LNCAP (cell line): Measurements from ENCODE around the gene SIDT2.

Experiments
- TF ChIP-seq, protein P1 (sequence below): fragments of 450-650 bp; IDR thresholded peaks from 2 replicates; pipeline ENCODE4 v1.5.1; 2017; ENCODE audit warnings: mild to moderate bottlenecking

Gene SIDT2

DNA sequence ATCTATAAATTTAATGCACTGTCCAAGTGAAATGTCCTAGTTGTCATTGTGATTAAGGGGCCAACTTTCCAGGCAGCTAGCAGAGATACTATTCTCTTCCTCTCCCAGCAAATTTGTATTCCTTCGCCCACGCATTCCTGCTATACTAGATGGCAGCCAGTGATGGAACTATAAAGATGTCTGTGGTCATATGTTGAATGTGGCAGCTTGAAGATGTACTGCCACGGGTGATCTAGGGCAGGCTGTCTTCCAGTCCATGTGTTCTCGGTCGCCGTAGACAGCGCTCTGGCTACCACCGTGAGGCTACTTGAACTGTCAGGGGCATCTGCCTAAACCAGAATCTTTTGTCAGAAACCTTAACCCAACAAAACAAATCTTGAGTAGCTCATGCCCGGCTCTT, 8.3 kb upstream of the SIDT2 start:
- TF ChIP-seq, protein P1, sequence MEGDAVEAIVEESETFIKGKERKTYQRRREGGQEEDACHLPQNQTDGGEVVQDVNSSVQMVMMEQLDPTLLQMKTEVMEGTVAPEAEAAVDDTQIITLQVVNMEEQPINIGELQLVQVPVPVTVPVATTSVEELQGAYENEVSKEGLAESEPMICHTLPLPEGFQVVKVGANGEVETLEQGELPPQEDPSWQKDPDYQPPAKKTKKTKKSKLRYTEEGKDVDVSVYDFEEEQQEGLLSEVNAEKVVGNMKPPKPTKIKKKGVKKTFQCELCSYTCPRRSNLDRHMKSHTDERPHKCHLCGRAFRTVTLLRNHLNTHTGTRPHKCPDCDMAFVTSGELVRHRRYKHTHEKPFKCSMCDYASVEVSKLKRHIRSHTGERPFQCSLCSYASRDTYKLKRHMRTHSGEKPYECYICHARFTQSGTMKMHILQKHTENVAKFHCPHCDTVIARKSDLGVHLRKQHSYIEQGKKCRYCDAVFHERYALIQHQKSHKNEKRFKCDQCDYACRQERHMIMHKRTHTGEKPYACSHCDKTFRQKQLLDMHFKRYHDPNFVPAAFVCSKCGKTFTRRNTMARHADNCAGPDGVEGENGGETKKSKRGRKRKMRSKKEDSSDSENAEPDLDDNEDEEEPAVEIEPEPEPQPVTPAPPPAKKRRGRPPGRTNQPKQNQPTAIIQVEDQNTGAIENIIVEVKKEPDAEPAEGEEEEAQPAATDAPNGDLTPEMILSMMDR, result no peak

DNA sequence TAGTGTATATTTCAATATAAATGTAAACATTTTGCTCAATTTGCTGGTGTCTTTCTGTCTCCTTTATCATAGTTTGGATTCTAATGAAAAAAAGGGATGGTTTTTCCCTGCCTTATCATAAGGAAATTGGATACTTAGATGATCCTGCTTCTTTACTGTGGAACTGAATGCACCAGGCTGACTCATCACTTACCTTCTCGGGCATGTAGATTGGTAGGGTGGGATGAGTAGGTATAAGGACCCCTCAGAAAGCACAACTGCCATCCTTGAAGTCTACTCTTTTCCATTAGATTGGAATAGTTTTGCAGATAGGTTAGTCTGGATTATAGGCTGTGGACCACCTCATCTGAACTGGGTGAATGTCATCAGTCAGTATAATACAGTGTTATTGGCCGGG, 7.5 kb upstream of the SIDT2 start:
- TF ChIP-seq, protein P1, result no peak

DNA sequence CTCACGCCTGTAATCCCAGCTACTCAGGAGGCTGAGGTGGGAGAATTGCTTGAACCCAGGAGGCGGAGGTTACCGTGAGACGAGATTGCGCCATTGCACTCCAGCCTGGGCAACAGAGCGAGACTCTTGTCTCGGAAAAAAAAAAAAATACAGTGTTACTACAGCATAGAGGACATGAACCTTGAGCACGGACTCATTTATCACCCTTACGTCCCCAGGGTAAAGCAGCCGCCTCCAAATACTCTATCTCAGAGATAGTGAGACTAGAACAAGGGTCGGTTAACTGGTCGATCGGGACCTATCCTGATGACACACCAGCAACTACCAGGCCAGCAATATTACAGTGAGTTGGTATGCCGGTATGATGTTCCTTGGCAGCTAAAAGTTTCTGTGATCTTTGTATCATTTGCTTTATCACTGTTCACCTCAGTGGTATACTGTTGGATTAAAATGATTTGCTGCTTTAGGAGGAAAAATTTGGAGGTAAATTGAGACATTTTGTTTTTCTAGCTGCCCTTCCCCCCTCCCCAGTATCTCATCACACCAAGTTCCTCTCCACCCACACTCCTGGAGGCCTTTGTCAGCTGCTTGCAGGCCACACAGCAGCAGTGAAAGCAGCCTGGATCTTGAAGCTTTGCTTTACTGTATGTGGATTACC, 7.0 kb upstream of the SIDT2 start:
- TF ChIP-seq, protein P1, result no peak

DNA sequence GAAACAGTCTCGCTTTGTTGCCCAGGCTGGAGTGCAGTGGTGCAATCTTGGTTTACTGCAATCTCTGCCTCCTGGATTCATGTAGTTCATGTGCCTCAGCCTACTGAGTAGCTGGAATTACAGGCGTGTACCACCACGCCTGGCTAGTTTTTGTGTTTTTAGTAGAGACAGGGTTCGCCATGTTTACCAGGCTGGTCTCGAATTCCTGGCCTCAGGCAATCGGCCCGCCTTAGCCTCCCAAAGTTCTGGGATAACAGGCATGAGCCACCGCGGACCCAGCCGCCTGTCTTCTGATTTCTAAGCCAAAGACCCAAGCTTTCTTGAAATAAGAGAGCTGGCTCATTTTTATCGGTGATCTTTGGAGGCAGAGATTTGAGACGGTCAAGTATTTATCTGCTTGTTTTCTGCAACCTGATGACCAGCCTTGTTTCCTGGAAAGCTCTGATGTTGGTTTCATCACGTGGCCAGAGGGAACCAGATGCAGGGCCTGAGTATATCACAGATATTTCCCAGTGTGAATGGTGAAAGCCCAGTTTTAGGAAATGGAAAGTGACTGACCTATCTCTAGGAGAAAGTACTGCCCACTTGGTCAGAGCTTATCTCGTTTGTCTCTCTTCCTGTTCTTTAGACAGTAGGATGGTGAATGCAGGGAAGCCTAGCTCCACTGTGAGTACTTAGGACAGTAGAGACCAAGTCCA, 5.7 kb upstream of the SIDT2 start:
- TF ChIP-seq, protein P1, result no peak

DNA sequence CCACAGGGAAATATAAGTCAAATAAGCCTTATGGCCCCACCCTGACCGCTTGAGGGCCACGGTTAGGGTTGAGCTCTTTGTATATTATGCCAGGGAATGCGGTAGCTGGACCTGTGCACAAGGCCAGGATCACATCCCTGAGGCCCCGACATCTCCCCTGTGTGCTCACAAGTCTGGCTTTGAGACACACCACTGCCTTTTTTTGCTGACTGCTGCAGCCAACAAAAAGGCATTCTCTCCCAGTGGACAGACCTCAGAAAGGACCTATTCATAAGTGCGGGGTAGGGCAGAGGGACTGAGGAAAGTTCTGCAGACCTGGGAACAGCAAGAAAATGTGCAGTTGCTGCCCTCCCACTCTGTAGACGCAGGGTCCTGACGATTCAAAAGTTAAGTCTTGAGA, 3.4 kb upstream of the SIDT2 start:
- TF ChIP-seq, protein P1, result no peak

DNA sequence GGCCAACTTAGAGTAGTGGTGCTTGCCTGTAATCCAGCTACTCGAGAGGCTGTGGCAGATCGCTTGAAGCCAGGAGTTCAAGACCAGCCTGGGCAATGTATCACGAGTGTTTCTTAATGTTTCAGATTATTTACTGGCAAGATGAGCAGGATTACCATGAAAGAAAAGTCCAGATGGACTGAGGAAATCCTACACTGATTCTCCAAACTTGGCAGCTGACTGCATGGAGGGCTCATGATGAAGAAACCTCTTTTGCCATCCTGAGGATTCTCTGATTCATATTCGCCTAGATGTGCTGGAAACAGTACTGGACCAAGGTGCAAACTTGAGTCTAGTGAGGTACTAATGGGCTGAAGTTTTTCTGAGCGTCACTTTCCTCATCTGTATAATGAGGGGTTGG, 2.8 kb upstream of the SIDT2 start:
- TF ChIP-seq, protein P1, result no peak

DNA sequence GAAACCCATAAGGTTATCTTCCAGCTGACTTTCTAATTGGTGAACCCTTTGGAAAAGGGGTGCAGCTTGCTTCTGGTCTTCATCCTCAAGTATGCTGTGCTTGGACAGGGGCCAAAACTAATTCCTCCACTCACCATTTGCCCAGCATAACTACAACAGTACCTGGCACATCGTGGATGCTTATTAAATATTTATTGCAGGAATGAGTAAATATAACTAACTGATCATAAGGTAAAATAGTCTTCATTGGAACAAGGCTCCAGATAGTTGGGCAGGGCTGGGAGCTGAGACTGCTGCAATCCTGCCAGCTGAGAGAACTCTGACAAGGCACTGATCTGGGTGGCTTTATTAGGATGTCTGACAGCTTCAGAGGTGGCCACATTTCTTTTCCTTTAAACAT, 2.4 kb upstream of the SIDT2 start:
- TF ChIP-seq, protein P1, result no peak
